NB4 (cell line): Measurements from ENCODE around the gene CD38.
"Not testable (repeated sequence)": the region's sequence is repeated elsewhere in the genome, so short reads cannot be mapped to it uniquely, and the experiment has no call there.

Experiments used
- CTCF ChIP-seq: IDR thresholded peaks from one replicate; pipeline ENCODE4 v1.5.1; 2012; ENCODE audit warnings: low read depth, low read length
- MAX ChIP-seq: IDR thresholded peaks from 2 replicates; pipeline ENCODE4 v1.6.1; 2011; ENCODE audit warnings: low read depth, low read length
- MYC ChIP-seq: IDR thresholded peaks from 2 replicates; pipeline ENCODE4 v1.6.1; 2011; ENCODE audit warnings: low read depth, low read length
- POLR2A ChIP-seq: IDR thresholded peaks from 2 replicates; pipeline ENCODE4 v1.6.1; 2011; ENCODE audit warnings: mild to moderate bottlenecking; ENCODE audit not compliant: insufficient read length; ENCODE audit errors: extremely low read depth

DNA sequence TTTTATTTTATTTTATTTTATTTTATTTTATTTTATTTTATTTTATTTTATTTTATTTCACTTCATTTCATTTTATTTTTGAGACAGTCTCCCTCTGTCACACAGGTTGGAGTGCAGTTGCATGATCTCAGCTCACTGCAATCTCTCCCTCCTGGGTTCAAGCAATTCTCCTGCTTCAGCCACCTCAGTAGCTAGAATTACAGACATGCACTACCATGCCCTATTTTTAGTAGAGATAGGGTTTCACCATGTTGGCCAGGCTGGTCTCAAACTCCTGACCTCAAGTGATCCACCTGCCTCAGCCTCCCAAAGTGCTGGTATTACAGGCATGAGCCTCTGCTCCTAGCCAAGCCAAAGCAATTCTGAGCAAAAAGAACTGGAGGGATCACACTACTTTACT is 24.4 kb downstream of the CD38 start:
- not testable (repeated sequence) for TF ChIP-seq CTCF, POLR2A, MAX, MYC
